GM12878 (cell line): ENCODE data around the gene RHOBTB1. TPM values are rescaled to one million over a fixed set of nuclear protein-coding genes. Genes with fewer than 3 reads are reported as not detected.

Source experiments
- ATAC-seq: fragments of 200-7000 bp; cut with Tn5 transposase; 3 replicates; pipeline ENCODE4 v1.9.1; 2020; ENCODE audit warnings: mild to moderate bottlenecking, moderate library complexity
- BruUV-seq: library from RNA; stranded (reverse); fragments of 400-500 nt; replicated peaks from 2 replicates; lab custom pipeline; 2021; lab: Mats Ljungman, UMichigan
- CTCF ChIA-PET: fragments of 300-600 bp; sonication (Branson Sonifier 250); formaldehyde crosslinking; extraction: SDS; loops from one replicate; lab custom pipeline; 2021; ENCODE audit warnings: inconsistent platforms; lab: Yijun Ruan, JAX
- POLR2A ChIA-PET: fragments of 350-600 bp; formaldehyde crosslinking; extraction: SDS; loops from one replicate; lab custom pipeline; 2021; ENCODE audit warnings: inconsistent platforms; lab: Charles Lee
- RAD21 ChIA-PET: fragments of 300-600 bp; sonication (Branson Sonifier 250); formaldehyde crosslinking; loops from one replicate; lab custom pipeline; 2023; ENCODE audit warnings: antibody characterized with exemption; ENCODE audit not compliant: unreplicated experiment; lab: Charles Lee
- SMC1A ChIA-PET: fragments of 300-600 bp; sonication (Branson Sonifier 250); formaldehyde crosslinking; loops from one replicate; lab custom pipeline; 2023; ENCODE audit not compliant: unreplicated experiment, uncharacterized antibody; lab: Charles Lee
- DNase-seq: peaks from one replicate; pipeline ENCODE4 v3.0.0-alpha.2; 2011; ENCODE audit warnings: low read depth, low spot score
- FAIRE-seq: peaks from 3 replicates; lab custom pipeline; 2011; peaks lifted over from hg19 to GRCh38; lab: Jason Lieb, UNC
- H2AFZ ChIP-seq: 2 replicates; pipeline ENCODE4 v1.6.0; 2011; ENCODE audit warnings: low read depth, low read length, control low read depth; ENCODE audit not compliant: control insufficient read depth
- H3K27ac ChIP-seq: 2 replicates; pipeline ENCODE4 v1.5.1; 2011; ENCODE audit warnings: control low read depth; ENCODE audit not compliant: control insufficient read depth, insufficient read depth
- H3K27me3 ChIP-seq, 2 experiments: replicated peaks in 1 of 2; 2 replicates each; pipeline versions ENCODE4 v1.6.0 to v1.6.1; 2011; ENCODE audit warnings: low read length in 1 of 2; ENCODE audit not compliant: control insufficient read depth in 2 of 2, insufficient read depth in 2 of 2
- H3K36me3 ChIP-seq, 2 experiments: 2 replicates each; pipeline ENCODE4 v1.5.1; 2011; ENCODE audit warnings: low read length in 1 of 2; ENCODE audit not compliant: control insufficient read depth in 2 of 2, insufficient read depth in 2 of 2
- H3K4me1 ChIP-seq: 2 replicates; pipeline ENCODE4 v1.6.1; 2011; ENCODE audit warnings: mild to moderate bottlenecking, low read length, moderate library complexity, mixed read lengths; ENCODE audit not compliant: control insufficient read depth, insufficient read depth
- H3K4me2 ChIP-seq: 2 replicates; pipeline ENCODE4 v1.6.0; 2011; ENCODE audit warnings: control low read depth; ENCODE audit not compliant: control insufficient read depth, insufficient read depth
- H3K4me3 ChIP-seq: fragments of 200-600 bp; sonication (generic); 2 replicates; pipeline ENCODE4 v1.5.1; 2016
- H3K79me2 ChIP-seq: 2 replicates; pipeline ENCODE4 v1.6.0; 2011; ENCODE audit warnings: low read length; ENCODE audit not compliant: control insufficient read depth, insufficient read depth
- H3K9ac ChIP-seq: 2 replicates; pipeline ENCODE4 v1.8.0; 2011; ENCODE audit warnings: low read length, control low read depth, mixed read lengths; ENCODE audit not compliant: control insufficient read depth, insufficient read depth
- H3K9me3 ChIP-seq: replicated peaks from 3 replicates; pipeline ENCODE4 v1.5.1; 2011; ENCODE audit warnings: mild to moderate bottlenecking, low read length; ENCODE audit not compliant: control insufficient read depth, insufficient read depth
- H4K20me1 ChIP-seq: 2 replicates; pipeline ENCODE4 v1.6.0; 2011; ENCODE audit not compliant: control insufficient read depth, insufficient read depth
- CREM ChIP-seq: IDR thresholded peaks from 2 replicates; pipeline ENCODE4 v1.6.1; 2014; ENCODE audit warnings: antibody characterized with exemption, low read depth
- FOS ChIP-seq: IDR thresholded peaks from 3 replicates; pipeline ENCODE4 v1.6.1; 2011; ENCODE audit warnings: borderline replicate concordance; ENCODE audit not compliant: insufficient read length; ENCODE audit errors: extremely low read depth
- RAD21 ChIP-seq: IDR thresholded peaks from 2 replicates; pipeline ENCODE4 v1.6.1; 2011; ENCODE audit warnings: mild to moderate bottlenecking, low read depth, low read length, moderate library complexity; ENCODE audit not compliant: insufficient read depth
- RAD51 ChIP-seq: fragments of 450-650 bp; IDR thresholded peaks from 2 replicates; pipeline ENCODE4 v1.6.1; 2016; ENCODE audit warnings: moderate library complexity, mild to moderate bottlenecking, inconsistent platforms
- WGBS: methylation state at CpG from one replicate; pipeline ENCODE4 v1.1.6; 2016; ENCODE audit warnings: low lambda C conversion rate; ENCODE audit not compliant: insufficient replicate concordance, insufficient coverage; ENCODE audit errors: missing lambda C conversion rate; 5-methylcytosine and 5-hydroxymethylcytosine counted together
- in situ Hi-C: fragments of 300-500 bp; cut with MboI; formaldehyde crosslinking; loops from 9 replicates; pipeline ENCODE4 v1.14.3; 2018; ENCODE audit warnings: mixed read lengths
- intact Hi-C: fragments of 100-400 bp; cut with micrococcal nuclease; formaldehyde crosslinking; loops from one replicate; pipeline ENCODE4 v1.14.2; 2022; ENCODE audit not compliant: unreplicated experiment
- polyA plus RNA-seq, 11 experiments: library from polyadenylated mRNA; depleted of rRNA in 4 of 11; unstranded in 6 of 11; stranded (reverse) in 5 of 11; fragments of >200 nt; fragmentation: Nextera tagmentation in 4 of 11; fragmentation: Illumina TruSeq in 1 of 11; extraction: Ambion mirVana in 4 of 11; extraction: Trizol in 1 of 11; gene quantifications; 1 replicate in 1 of 11; 2 replicates in 10 of 11; pipeline versions ENCODE4 v1.2.1 to v1.2.3, GENCODE V29; 2011 to 2016; ENCODE audit warnings: inconsistent platforms in 2 of 11, missing spikeins in 2 of 11, low read depth in 1 of 11
- total RNA-seq, 4 experiments: library from RNA; depleted of rRNA in 3 of 4; stranded (reverse); fragments of >200 nt in 3 of 4; fragmentation: Illumina TruSeq in 1 of 4; extraction: Trizol in 1 of 4; gene quantifications; 2 replicates each; pipeline versions ENCODE4 v1.2.1 to v1.2.3, GENCODE V29; 2013 to 2021
- TF ChIP-seq, protein P1 (sequence below): fragments of 450-650 bp; IDR thresholded peaks from 2 replicates; pipeline ENCODE4 v1.6.1; 2016; ENCODE audit warnings: mild to moderate bottlenecking, moderate library complexity, borderline replicate concordance
- TF ChIP-seq, protein P2 (sequence below): IDR thresholded peaks from 2 replicates; pipeline ENCODE4 v1.6.1; 2011; ENCODE audit warnings: borderline replicate concordance, low read depth, mild to moderate bottlenecking, moderate library complexity, low read length; ENCODE audit not compliant: insufficient read depth, poor library complexity, severe bottlenecking

The RHOBTB1 gene
- total and polyA plus RNA-seq, 10 of the 15 experiments (the other 5 are each of a cell fraction or from before 2014, with no cell fraction given) = not detected

DNA sequence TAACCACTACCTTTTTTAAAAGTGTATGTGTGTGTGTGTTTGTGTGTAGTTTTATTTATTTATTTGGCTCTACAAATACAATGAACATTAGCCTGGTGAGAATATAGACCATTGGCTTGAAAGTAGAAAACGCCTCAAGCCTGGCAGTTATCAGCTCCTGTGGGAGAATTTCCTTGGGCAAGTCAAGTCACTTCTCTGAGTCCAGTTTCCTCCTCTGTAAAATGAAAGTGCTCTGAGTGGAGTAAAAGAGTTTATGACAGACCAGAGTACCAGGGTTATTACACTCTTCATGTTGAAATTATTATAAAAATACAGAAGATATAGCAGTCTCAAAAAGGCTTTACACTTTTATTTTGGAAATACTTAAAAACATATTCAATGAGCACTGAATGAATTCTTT lies 10.1 kb upstream of the RHOBTB1 start:
- TF ChIP-seq, protein P1, sequence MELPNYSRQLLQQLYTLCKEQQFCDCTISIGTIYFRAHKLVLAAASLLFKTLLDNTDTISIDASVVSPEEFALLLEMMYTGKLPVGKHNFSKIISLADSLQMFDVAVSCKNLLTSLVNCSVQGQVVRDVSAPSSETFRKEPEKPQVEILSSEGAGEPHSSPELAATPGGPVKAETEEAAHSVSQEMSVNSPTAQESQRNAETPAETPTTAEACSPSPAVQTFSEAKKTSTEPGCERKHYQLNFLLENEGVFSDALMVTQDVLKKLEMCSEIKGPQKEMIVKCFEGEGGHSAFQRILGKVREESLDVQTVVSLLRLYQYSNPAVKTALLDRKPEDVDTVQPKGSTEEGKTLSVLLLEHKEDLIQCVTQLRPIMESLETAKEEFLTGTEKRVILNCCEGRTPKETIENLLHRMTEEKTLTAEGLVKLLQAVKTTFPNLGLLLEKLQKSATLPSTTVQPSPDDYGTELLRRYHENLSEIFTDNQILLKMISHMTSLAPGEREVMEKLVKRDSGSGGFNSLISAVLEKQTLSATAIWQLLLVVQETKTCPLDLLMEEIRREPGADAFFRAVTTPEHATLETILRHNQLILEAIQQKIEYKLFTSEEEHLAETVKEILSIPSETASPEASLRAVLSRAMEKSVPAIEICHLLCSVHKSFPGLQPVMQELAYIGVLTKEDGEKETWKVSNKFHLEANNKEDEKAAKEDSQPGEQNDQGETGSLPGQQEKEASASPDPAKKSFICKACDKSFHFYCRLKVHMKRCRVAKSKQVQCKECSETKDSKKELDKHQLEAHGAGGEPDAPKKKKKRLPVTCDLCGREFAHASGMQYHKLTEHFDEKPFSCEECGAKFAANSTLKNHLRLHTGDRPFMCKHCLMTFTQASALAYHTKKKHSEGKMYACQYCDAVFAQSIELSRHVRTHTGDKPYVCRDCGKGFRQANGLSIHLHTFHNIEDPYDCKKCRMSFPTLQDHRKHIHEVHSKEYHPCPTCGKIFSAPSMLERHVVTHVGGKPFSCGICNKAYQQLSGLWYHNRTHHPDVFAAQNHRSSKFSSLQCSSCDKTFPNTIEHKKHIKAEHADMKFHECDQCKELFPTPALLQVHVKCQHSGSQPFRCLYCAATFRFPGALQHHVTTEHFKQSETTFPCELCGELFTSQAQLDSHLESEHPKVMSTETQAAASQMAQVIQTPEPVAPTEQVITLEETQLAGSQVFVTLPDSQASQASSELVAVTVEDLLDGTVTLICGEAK = no peak
- TF ChIP-seq RAD21 = no peak
- TF ChIP-seq, protein P2, sequence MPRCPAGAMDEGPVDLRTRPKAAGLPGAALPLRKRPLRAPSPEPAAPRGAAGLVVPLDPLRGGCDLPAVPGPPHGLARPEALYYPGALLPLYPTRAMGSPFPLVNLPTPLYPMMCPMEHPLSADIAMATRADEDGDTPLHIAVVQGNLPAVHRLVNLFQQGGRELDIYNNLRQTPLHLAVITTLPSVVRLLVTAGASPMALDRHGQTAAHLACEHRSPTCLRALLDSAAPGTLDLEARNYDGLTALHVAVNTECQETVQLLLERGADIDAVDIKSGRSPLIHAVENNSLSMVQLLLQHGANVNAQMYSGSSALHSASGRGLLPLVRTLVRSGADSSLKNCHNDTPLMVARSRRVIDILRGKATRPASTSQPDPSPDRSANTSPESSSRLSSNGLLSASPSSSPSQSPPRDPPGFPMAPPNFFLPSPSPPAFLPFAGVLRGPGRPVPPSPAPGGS = no peak
- no peak for TF ChIP-seq FOS
- TF ChIP-seq RAD51 = no peak
- no peak for TF ChIP-seq CREM
- intact Hi-C loops = no loop called here
- Histone ChIP-seq H3K4me1 (peaks cover 3% of the 10 kb centered on the region; the same call in 1 of the 2 replicates), H3K36me3 (no peaks in the 10 kb centered on the region), H3K9ac (no peak overlapping the region), H4K20me1 (no peaks in the 10 kb centered on the region), H2AFZ (no peak overlapping the region), H3K4me3 (no peak overlapping the region), H3K27me3 (no peaks in the 10 kb centered on the region), H3K9me3 (no peaks in the 10 kb centered on the region), H3K27ac (no peak overlapping the region), H3K79me2 (no peaks in the 10 kb centered on the region), H3K4me2 (no peak overlapping the region)
- CTCF ChIA-PET = interaction anchor here (1.1 kb wide), 1 partner anchor 10 kb away, joined by 3 read pairs; no protein-coding TSS in a partner anchor
- RAD21 ChIA-PET = no interaction called here
- SMC1A ChIA-PET = no interaction called here
- WGBS = 0% methylated on average over 1 of the region's 1 CpG
- POLR2A ChIA-PET = no interaction called here
- in situ Hi-C loops = no loop called here
- no peak for DNase-seq
- no peak for FAIRE-seq
- no TSS peak for BruUV-seq
- ATAC-seq = no peak
